ENCODE data around the gene TSPEAR. TPM values are rescaled to one million over a fixed set of nuclear protein-coding genes. Genes with fewer than 3 reads are reported as not detected.
A peak's percentile ranks its signal among the peaks of the same experiment; 100 is the strongest.

The TSPEAR gene
- total and polyA plus RNA-seq, 10 donors = 0.02 to 0.22 (median 0.03) TPM; not detected in 7

DNA sequence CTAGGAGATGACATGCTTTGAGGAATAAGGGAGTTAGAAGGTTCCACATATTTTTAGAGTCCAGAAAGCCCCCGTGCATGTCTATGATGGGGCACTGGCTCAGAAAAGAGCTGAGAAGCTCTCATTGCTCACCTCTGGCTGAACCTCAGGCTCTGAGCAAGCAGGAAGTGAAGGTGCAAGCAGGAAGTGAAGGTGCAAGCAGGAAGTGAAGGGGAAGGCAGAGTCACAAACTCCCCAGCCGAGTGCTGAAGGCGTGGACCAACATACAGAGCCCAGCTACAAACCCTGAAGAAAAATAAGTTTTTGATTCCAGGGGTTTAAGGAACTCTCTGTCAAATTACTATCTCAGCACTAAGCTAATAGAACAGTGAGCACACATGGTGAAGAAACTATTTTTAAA lies 92.5 kb downstream of the TSPEAR start:
- H3K4me3 ChIP-seq = peak overlapping the region in 1 of 8 donors; percentile 5
- H3K36me3 ChIP-seq = no peaks in the 10 kb centered on the region
- H3K9me3 ChIP-seq = peaks cover 5 to 44% (median 34%) of the 10 kb centered on the region in 8 donors
- WGBS, 5 donors = 36 to 60% (median 46%) methylated on average over 3 of the region's 3 CpGs
- peak; percentile 76 for DNase-seq
- intact Hi-C loops (cut with DNase I; ENCODE audit: low total_unique reads) = no loop called here
- H3K27ac ChIP-seq = peak overlapping the region; percentile 22 to 84 (median 64)
- TF ChIP-seq POLR2AphosphoS5 (IDR thresholded peaks at IDR 0.05) = peak in 1 of 3 donors; percentile 36
- TF ChIP-seq POLR2A (IDR thresholded peaks at IDR 0.05) = no peak
- H3K27me3 ChIP-seq (replicated peaks in 1 of 7) = peaks cover 0 to 24% (median 0%) of the 10 kb centered on the region in 7 donors
- H3K4me1 ChIP-seq = peaks cover 0 to 18% (median 5%) of the 10 kb centered on the region in 6 donors

- WGBS, 5 donors = 26 to 40% (median 37%) methylated on average over 4 of the region's 4 CpGs
- peaks cover 1 to 40% (median 30%) of the 10 kb centered on the region in 8 donors for H3K9me3 ChIP-seq
- TF ChIP-seq, protein P1, sequence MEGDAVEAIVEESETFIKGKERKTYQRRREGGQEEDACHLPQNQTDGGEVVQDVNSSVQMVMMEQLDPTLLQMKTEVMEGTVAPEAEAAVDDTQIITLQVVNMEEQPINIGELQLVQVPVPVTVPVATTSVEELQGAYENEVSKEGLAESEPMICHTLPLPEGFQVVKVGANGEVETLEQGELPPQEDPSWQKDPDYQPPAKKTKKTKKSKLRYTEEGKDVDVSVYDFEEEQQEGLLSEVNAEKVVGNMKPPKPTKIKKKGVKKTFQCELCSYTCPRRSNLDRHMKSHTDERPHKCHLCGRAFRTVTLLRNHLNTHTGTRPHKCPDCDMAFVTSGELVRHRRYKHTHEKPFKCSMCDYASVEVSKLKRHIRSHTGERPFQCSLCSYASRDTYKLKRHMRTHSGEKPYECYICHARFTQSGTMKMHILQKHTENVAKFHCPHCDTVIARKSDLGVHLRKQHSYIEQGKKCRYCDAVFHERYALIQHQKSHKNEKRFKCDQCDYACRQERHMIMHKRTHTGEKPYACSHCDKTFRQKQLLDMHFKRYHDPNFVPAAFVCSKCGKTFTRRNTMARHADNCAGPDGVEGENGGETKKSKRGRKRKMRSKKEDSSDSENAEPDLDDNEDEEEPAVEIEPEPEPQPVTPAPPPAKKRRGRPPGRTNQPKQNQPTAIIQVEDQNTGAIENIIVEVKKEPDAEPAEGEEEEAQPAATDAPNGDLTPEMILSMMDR (IDR thresholded peaks at IDR 0.05 in 8 of 11, conservative IDR thresholded peaks at IDR 0.05 in 3 of 11) = peak in 5 of 11 experiments; percentile 19 to 34 (median 26)
- TF ChIP-seq POLR2AphosphoS5 (IDR thresholded peaks at IDR 0.05) = no peak
- H3K4me1 ChIP-seq = peaks cover 0 to 18% (median 5%) of the 10 kb centered on the region in 6 donors
- H3K27me3 ChIP-seq (replicated peaks in 1 of 7) = peaks cover 0 to 28% (median 0%) of the 10 kb centered on the region in 7 donors
- peak overlapping the region in 7 of 8 donors; percentile 45 to 84 (median 69) for H3K27ac ChIP-seq
- intact Hi-C loops (cut with DNase I; ENCODE audit: low total_unique reads) = no loop called here
- no peaks in the 10 kb centered on the region for H3K36me3 ChIP-seq
- H3K4me3 ChIP-seq = peak overlapping the region in 1 of 8 donors; percentile 5
- DNase-seq = peak; percentile 74
Observed at GRCh38 chr21:44618504-44618903, 92.9 kb downstream of the TSPEAR start.

GRCh38 chr21:44617071-44617501 lies 94.3 kb downstream of the TSPEAR start:
- no peak overlapping the region for H3K4me3 ChIP-seq
- WGBS, 5 donors = 69 to 87% (median 70%) methylated on average over 5 to 8 of the region's 8 CpGs
- intact Hi-C loops (cut with DNase I; ENCODE audit: low total_unique reads) = no loop called here
- H3K36me3 ChIP-seq = no peaks in the 10 kb centered on the region
- H3K4me1 ChIP-seq = peaks cover 0 to 18% (median 5%) of the 10 kb centered on the region in 6 donors
- peaks cover 0 to 41% (median 0%) of the 10 kb centered on the region in 7 donors for H3K27me3 ChIP-seq (replicated peaks in 1 of 7)
- no peak for DNase-seq
- TF ChIP-seq POLR2AphosphoS5 (IDR thresholded peaks at IDR 0.05) = no peak
- TF ChIP-seq, protein P1 (IDR thresholded peaks at IDR 0.05 in 8 of 11, conservative IDR thresholded peaks at IDR 0.05 in 3 of 11) = no peak
- no peak for TF ChIP-seq POLR2A (IDR thresholded peaks at IDR 0.05)
- no peak overlapping the region for H3K27ac ChIP-seq
- H3K9me3 ChIP-seq = peaks cover 0 to 28% (median 18%) of the 10 kb centered on the region in 8 donors

GRCh38 chr21:44616591-44616926 lies 94.8 kb downstream of the TSPEAR start:
- intact Hi-C loops (cut with DNase I; ENCODE audit: low total_unique reads) = no loop called here
- WGBS, 5 donors = 86 to 93% (median 86%) methylated on average over 16 of the region's 16 CpGs
- H3K36me3 ChIP-seq = no peaks in the 10 kb centered on the region
- no peak overlapping the region for H3K27ac ChIP-seq
- H3K4me1 ChIP-seq = peaks cover 0 to 18% (median 5%) of the 10 kb centered on the region in 6 donors
- H3K4me3 ChIP-seq = no peak overlapping the region
- H3K27me3 ChIP-seq (replicated peaks in 1 of 7) = peaks cover 0 to 41% (median 0%) of the 10 kb centered on the region in 7 donors
- DNase-seq = no peak
- H3K9me3 ChIP-seq = peaks cover 0 to 28% (median 22%) of the 10 kb centered on the region in 8 donors
- TF ChIP-seq POLR2AphosphoS5 (IDR thresholded peaks at IDR 0.05) (no peak), POLR2A (IDR thresholded peaks at IDR 0.05) (no peak)
- TF ChIP-seq, protein P1 (IDR thresholded peaks at IDR 0.05 in 8 of 11, conservative IDR thresholded peaks at IDR 0.05 in 3 of 11) = no peak

Measured in spleen (tissue), 11 donors.